HUES48 (cell line): ENCODE measurements around the gene LOXL1.
A peak's percentile ranks its signal among the peaks of the same experiment; 100 is the strongest.
"Not testable (repeated sequence)": the region's sequence is repeated elsewhere in the genome, so short reads cannot be mapped to it uniquely, and the experiment has no call there.

Experiments used
- H3K27ac ChIP-seq: one replicate; pipeline ENCODE4 v1.7.0; 2013; ENCODE audit warnings: low read depth, low read length, inconsistent platforms
- H3K27me3 ChIP-seq: 2 replicates; pipeline ENCODE4 v1.6.1; 2013; ENCODE audit warnings: mild to moderate bottlenecking, low read length; ENCODE audit not compliant: control insufficient read depth, insufficient read depth
- H3K36me3 ChIP-seq: 2 replicates; pipeline ENCODE4 v1.6.1; 2013; ENCODE audit warnings: low read length; ENCODE audit not compliant: control insufficient read depth, insufficient read depth
- H3K4me1 ChIP-seq: 2 replicates; pipeline ENCODE4 v1.6.1; 2013; ENCODE audit warnings: mild to moderate bottlenecking, low read length; ENCODE audit not compliant: control insufficient read depth, insufficient read depth
- H3K4me3 ChIP-seq: 2 replicates; pipeline ENCODE4 v1.5.1; 2013; ENCODE audit warnings: mild to moderate bottlenecking, low read depth, low read length
- H3K9ac ChIP-seq: 2 replicates; pipeline ENCODE4 v1.6.1; 2013; ENCODE audit warnings: mild to moderate bottlenecking, low read depth, low read length, moderate library complexity
- H3K9me3 ChIP-seq: 2 replicates; pipeline ENCODE4 v1.6.1; 2013; ENCODE audit warnings: low read length; ENCODE audit not compliant: control insufficient read depth, insufficient read depth

LOXL1 gene

DNA sequence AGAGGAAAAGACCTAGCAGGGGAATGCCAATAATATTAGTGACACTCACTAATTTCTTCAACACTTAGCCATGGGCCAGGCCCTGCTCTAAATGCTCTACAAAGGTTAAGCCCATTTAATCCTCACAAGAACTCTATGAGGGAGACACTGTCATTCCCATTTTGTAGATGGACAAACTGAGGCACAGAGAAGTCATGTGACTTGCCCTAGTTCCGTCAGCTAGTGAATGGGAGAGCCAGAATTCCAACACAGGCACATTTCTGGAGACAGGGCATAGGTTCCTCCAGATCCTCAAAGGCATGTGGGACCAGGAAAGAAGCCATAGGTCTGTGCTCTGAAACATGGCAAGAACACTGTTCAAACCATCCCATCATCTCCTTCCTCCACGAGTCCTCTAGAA, 31.5 kb downstream of the LOXL1 start:
- Histone ChIP-seq H3K4me3 (no peak overlapping the region), H3K36me3 (no peaks in the 10 kb centered on the region), H3K9ac (no peak overlapping the region), H3K27me3 (no peaks in the 10 kb centered on the region), H3K9me3 (no peaks in the 10 kb centered on the region), H3K27ac (no peak overlapping the region), H3K4me1 (no peaks in the 10 kb centered on the region)

DNA sequence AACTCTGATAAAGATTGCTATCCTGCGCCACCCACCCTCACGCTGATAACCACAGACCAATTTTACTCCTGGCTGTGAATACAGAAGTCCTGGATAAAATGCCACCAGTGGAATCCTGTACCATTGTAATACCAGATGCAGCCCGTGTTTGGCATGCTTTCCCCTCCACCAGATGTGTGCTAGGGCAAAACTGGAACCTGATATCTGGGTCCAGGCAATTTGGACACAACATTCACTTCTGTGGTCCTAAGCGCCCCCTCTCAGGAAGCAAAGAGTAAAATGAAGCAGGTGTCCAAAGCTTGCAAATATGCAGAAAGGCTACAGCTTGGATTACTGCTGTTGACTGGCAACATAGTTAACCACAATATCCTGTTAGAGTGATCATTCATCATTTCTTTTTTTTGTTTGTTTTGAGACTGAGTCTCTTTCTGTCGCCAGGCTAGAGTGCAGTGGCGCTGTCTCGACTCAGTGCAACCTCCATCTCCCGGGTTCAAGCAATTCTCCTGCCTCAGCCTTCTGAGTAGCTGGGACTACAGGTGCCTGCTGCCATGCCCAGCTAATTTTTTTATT, 32.8 kb downstream of the LOXL1 start:
- Histone ChIP-seq H3K4me3 (no peak overlapping the region), H3K9ac (no peak overlapping the region), H3K27ac (no peak overlapping the region)

DNA sequence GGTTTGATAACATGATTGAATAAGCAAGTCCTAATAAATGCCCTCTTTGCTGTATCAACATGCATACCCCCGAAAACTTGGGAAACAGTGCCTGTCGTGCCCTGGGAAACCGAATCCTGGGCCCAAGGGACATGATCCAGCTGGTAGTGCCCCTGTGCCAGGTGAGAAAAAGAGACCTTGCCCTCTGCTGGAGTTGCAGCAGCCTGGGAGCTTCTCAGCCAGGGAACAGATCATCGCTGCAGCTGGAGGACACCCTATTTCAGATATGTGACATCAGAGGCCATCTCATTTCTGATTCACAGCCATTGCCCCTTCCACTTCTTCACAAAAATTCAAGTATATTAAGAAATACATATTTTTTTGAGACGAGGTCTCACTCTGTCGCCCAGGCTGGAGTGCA, 33.5 kb downstream of the LOXL1 start:
- Histone ChIP-seq H3K9ac (no peak overlapping the region), H3K4me1 (peaks cover under 1% of the 10 kb centered on the region; the same call in 1 of the 2 replicates)

More for the DNA sequence above, 32.8 kb downstream of the LOXL1 start:
- H3K27me3 ChIP-seq: no peaks in the 10 kb centered on the region
- no peaks in the 10 kb centered on the region for H3K9me3 ChIP-seq
- H3K36me3 ChIP-seq: no peaks in the 10 kb centered on the region
- no peaks in the 10 kb centered on the region for H3K4me1 ChIP-seq

DNA sequence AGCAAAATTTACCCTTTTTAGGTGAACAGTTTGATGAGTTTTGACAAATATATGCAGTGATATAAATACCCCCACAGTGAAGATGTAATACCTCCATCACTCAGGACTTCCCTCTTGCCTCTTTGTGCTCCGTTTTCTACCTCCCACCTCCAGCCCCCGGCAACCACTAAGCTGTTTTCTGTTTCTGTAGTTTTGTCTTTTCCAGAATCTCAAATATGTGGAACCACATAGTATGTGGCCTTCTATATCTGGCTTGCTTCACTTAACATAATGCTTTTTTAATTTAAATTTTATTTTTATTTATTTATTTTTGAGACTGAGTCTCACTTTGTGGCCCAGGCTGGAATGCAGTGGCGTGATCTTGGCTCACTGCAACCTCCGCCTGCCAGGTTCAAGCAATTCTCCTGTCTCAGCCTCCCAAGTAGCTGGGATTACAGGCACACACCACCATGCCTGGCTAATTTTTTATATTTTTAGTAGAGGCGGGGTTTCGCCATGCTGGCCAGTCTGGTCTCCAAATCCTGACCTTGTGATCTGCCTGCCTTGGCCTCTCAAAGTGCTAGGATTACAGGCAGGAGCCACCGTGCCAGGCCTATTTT, 34.3 kb downstream of the LOXL1 start:
- H3K9ac ChIP-seq, H3K4me3 ChIP-seq, H3K27me3 ChIP-seq, H3K4me1 ChIP-seq, H3K27ac ChIP-seq, H3K36me3 ChIP-seq, H3K9me3 ChIP-seq: not testable (repeated sequence)

More for the DNA sequence above, 33.5 kb downstream of the LOXL1 start:
- Histone ChIP-seq H3K27ac (no peak overlapping the region), H3K4me3 (no peak overlapping the region), H3K36me3 (no peaks in the 10 kb centered on the region), H3K27me3 (no peaks in the 10 kb centered on the region), H3K9me3 (no peaks in the 10 kb centered on the region)

DNA sequence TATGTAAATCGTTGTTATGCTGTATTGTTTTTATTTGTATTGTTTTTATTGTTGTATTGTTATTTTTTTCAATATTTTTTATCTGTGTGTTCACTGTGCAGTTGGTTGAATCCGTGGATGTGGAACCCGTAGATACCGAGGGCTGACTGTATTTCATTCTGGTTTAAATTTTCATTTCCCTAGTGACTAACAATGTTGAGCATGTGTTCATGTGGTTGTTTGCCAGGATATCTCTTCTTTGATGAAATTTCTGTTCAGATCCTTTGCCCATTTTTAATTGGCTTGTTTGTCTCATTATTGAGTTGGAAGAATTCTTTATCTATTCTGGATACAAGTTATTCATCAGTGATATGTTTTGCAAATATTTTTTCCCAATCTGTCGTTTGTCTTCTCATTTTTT, 36.2 kb downstream of the LOXL1 start:
- Histone ChIP-seq H3K27me3 (no peaks in the 10 kb centered on the region), H3K27ac (no peak overlapping the region), H3K9me3 (no peaks in the 10 kb centered on the region), H3K9ac (no peak overlapping the region), H3K36me3 (no peaks in the 10 kb centered on the region), H3K4me1 (peaks cover 18% of the 10 kb centered on the region), H3K4me3 (no peak overlapping the region)

DNA sequence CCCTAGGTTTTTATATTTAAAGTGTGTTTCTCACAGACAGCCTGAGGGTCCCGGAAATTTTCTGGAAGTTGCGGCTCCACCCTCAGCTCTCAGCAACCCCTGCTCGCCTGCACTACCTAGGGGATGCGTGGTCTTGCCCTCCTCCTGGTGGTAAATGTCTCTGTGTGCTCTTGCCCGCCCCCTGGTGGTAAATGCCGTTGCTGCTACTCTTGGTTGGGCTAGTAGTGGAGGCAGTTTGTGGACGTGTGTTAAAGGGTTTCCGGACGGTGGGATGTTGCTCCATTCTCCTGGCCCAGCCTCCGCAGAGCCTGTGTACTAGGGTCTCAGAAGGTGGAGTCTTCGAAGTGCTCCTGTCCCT, 38.5 kb downstream of the LOXL1 start:
- 0 out of 2 replicates have a peak overlapping the region, but pooled peaks have one; percentile 33 for H3K9ac ChIP-seq
- H3K27me3 ChIP-seq: no peaks in the 10 kb centered on the region
- peak overlapping the region; percentile 58 for H3K27ac ChIP-seq
- H3K4me3 ChIP-seq: no peak overlapping the region
- no peaks in the 10 kb centered on the region for H3K9me3 ChIP-seq
- no peaks in the 10 kb centered on the region for H3K36me3 ChIP-seq
- H3K4me1 ChIP-seq: peaks cover 22% of the 10 kb centered on the region

DNA sequence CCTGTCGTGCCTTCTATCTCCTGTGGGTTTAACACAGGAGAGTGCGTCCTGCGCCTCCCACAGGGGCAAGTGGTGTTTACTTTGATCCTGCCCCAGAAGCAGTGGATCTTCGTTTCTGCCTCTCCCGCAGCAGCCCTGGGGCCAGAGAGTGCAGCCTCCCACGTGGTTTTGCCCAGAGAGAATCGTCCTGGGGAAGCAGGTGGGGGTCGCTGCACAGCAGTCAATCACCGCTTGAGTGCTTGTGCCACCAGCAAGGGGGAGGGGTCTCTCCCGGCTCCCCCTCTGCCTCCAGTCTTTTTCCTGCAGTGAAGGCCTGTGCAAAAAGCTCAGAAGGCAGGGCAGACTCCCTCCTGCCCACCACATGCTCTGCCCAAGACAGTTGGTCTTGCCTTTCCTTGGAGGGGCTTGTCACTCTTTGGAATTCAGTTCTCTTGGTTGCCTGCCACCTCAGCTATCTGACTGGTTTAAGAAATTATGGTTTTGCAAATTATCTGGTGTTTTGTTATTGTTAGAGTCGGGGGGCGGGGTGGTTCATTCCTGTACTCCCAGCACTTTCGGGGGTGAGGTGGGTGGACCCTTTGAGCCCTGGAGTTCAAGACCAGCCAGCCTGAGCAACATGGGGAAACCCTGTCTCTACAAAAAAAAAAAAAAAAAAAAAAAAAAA, 39.0 kb downstream of the LOXL1 start:
- H3K4me1 ChIP-seq: peaks cover 22% of the 10 kb centered on the region
- 0 out of 2 replicates have a peak overlapping the region, but pooled peaks have one; percentile 33 for H3K9ac ChIP-seq
- no peaks in the 10 kb centered on the region for H3K9me3 ChIP-seq
- no peaks in the 10 kb centered on the region for H3K36me3 ChIP-seq
- peak overlapping the region; percentile 58 for H3K27ac ChIP-seq
- H3K4me3 ChIP-seq: no peak overlapping the region
- no peaks in the 10 kb centered on the region for H3K27me3 ChIP-seq

DNA sequence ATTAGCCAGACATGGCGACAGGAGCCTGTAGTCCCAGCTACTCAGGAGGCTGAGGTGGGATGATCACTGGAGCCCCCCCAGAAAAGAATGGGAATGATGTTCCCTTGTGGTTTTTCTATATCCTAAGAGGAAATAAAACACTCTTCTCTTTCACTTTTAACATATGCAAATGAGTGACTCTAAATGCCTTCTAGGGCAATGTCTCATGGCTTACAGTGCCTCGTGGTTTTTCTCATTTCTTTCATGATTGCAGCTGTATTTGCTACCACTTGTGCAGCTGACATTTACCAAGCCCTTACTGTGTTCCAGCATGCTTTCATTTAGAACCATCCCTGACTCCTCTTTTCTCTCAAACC, 39.5 kb downstream of the LOXL1 start:
- Histone ChIP-seq H3K36me3 (no peaks in the 10 kb centered on the region), H3K4me1 (peaks cover 22% of the 10 kb centered on the region), H3K4me3 (no peak overlapping the region), H3K9ac (no peak overlapping the region), H3K27me3 (no peaks in the 10 kb centered on the region), H3K27ac (no peak overlapping the region), H3K9me3 (no peaks in the 10 kb centered on the region)

DNA sequence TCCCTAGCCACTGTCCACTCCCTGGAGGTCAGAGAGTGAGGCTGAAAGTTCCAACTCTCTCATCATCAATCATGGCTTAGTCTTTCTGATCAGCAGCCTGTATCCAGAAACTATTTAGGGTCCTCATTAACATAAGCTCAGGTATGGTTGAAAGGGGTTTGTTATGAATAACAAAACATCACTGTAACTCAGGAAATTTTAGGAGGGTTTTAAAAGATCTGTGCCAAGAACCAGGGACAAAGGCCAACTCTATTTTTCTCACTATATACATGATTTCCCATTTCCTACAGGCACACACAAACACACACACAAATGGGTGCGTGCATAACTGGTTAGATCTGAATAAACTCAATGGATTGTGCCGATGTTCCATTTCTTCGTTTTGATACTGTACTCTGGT, 42.2 kb downstream of the LOXL1 start:
- Histone ChIP-seq H3K27me3 (0 out of 2 replicates have a peak, but pooled peaks cover 5% of the 10 kb centered on the region), H3K27ac (no peak overlapping the region), H3K4me1 (peaks cover 27% of the 10 kb centered on the region), H3K4me3 (no peak overlapping the region), H3K9ac (no peak overlapping the region), H3K9me3 (no peaks in the 10 kb centered on the region), H3K36me3 (no peaks in the 10 kb centered on the region)

DNA sequence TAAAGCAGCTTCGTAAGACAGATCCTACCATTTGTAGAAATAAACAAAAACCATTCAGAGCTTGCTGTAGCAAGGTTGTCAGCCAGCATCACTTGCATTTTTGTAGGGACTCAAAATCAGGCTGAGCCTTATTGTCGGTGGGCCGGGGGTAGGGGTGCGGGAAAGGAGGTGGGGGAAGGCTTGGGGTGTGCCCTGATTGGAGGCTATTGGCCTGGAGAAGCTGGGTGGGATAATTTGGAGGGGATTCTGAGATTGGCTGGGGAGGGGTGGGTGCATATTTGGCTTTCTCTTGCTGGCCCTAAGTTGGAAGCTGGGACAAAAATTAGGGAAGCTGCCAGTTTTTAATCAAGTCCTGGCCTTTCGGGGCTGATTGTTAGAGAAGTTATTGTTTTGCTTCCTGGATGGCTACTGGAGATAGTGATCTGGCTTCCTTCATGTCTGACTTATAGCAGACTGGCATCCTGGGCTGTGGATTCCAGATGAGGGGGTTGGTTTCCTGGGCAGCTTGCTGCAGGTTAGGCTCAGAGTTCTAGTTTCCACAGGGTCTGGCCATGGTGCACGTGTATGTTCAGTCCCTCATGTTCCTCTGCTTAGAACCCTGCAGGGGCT, 43.0 kb downstream of the LOXL1 start:
- Histone ChIP-seq H3K27ac (no peak overlapping the region), H3K4me3 (no peak overlapping the region), H3K4me1 (peaks cover 27% of the 10 kb centered on the region), H3K9me3 (no peaks in the 10 kb centered on the region), H3K9ac (no peak overlapping the region), H3K27me3 (0 out of 2 replicates have a peak, but pooled peaks cover 5% of the 10 kb centered on the region), H3K36me3 (no peaks in the 10 kb centered on the region)
